K562 (cell line): ENCODE measurements around the gene KRT75.

Experiments
- CBX8 ChIP-seq: fragments of 200-600 bp; sonication (generic); IDR thresholded peaks from 2 replicates; pipeline ENCODE4 v1.6.1; 2012; ENCODE audit warnings: borderline replicate concordance, mixed run types, low read depth, mild to moderate bottlenecking, moderate library complexity, mixed read lengths, low read length, control low read depth, inconsistent platforms; ENCODE audit not compliant: poor library complexity, severe bottlenecking; ENCODE audit errors: extremely low read depth
- MECOM ChIP-seq: fragments of 250-450 bp; sonication (Bioruptor Pico); IDR thresholded peaks from 2 replicates; pipeline ENCODE4 v1.8.0; 2022; ENCODE audit warnings: inconsistent platforms
- RAD21 ChIP-seq, 2 experiments: fragments of 250-450 bp in 1 of 2; fragments of 450-650 bp in 1 of 2; sonication (Bioruptor Pico) in 1 of 2; formaldehyde crosslinking in 1 of 2; IDR thresholded peaks in 1 of 2; conservative IDR thresholded peaks in 1 of 2; 2 replicates each; pipeline versions ENCODE4 v1.4.0 to v1.8.0; 2020 to 2022; ENCODE audit warnings: mild to moderate bottlenecking in 2 of 2, moderate library complexity in 1 of 2

GRCh38 chr12:52436828-52437474, 2.8 kb upstream of the KRT75 start:
- TF ChIP-seq MECOM (no peak), CBX8 (no peak), RAD21 (CRISPR knock-in tag; conservative IDR thresholded peaks at IDR 0.05 in 1 of 2, IDR thresholded peaks at IDR 0.05 in 1 of 2) (no peak)
